IMR-90 (cell line): Measurements from ENCODE around the gene ECSIT.

Experiments used
- BHLHE40 ChIP-seq: fragments of 150-350 bp; IDR thresholded peaks from 2 replicates; pipeline ENCODE4 v1.6.1; 2016; ENCODE audit warnings: mild to moderate bottlenecking, low read depth, low read length
- CEBPB ChIP-seq: IDR thresholded peaks from 2 replicates; pipeline ENCODE4 v1.6.1; 2012; ENCODE audit warnings: low read depth, low read length, improper control_type of control experiment
- CHD1 ChIP-seq: IDR thresholded peaks from 2 replicates; pipeline ENCODE4 v1.6.1; 2012; ENCODE audit warnings: low read depth, low read length, improper control_type of control experiment
- MAZ ChIP-seq: IDR thresholded peaks from 2 replicates; pipeline ENCODE4 v1.6.1; 2012; ENCODE audit warnings: low read depth, mild to moderate bottlenecking, low read length, improper control_type of control experiment, moderate library complexity, borderline replicate concordance
- MXI1 ChIP-seq: IDR thresholded peaks from 2 replicates; pipeline ENCODE4 v1.6.1; 2012; ENCODE audit warnings: low read depth, mild to moderate bottlenecking, low read length, moderate library complexity, borderline replicate concordance
- NFE2L2 ChIP-seq: fragments of 150-350 bp; IDR thresholded peaks from 2 replicates; pipeline ENCODE4 v1.6.1; 2016; ENCODE audit warnings: low read depth, mild to moderate bottlenecking, low read length
- POLR2A ChIP-seq: IDR thresholded peaks from 2 replicates; pipeline ENCODE4 v1.6.1; 2012; ENCODE audit warnings: mild to moderate bottlenecking, low read depth, low read length
- RAD21 ChIP-seq: IDR thresholded peaks from 2 replicates; pipeline ENCODE4 v1.6.1; 2012; ENCODE audit warnings: low read length, improper control_type of control experiment
- RCOR1 ChIP-seq: IDR thresholded peaks from 2 replicates; pipeline ENCODE4 v1.6.1; 2012; ENCODE audit warnings: mild to moderate bottlenecking, low read length, improper control_type of control experiment; ENCODE audit not compliant: insufficient replicate concordance
- RFX5 ChIP-seq: IDR thresholded peaks from 2 replicates; pipeline ENCODE4 v1.8.0; 2012; ENCODE audit warnings: low read depth, mild to moderate bottlenecking, low read length, moderate library complexity
- SMC3 ChIP-seq: fragments of 150-350 bp; IDR thresholded peaks from 2 replicates; pipeline ENCODE4 v1.6.1; 2016; ENCODE audit warnings: low read depth, mild to moderate bottlenecking, antibody characterized with exemption, low read length, moderate library complexity
- TF ChIP-seq, protein P1 (sequence below): conservative IDR thresholded peaks from 2 replicates; pipeline ENCODE4 v1.5.1; 2012; ENCODE audit warnings: mild to moderate bottlenecking, low read depth, low read length, improper control_type of control experiment
- TF ChIP-seq, protein P2 (sequence below): fragments of 150-350 bp; IDR thresholded peaks from 2 replicates; pipeline ENCODE4 v1.6.1; 2017; ENCODE audit warnings: mild to moderate bottlenecking, antibody characterized with exemption, low read length, low read depth

DNA sequence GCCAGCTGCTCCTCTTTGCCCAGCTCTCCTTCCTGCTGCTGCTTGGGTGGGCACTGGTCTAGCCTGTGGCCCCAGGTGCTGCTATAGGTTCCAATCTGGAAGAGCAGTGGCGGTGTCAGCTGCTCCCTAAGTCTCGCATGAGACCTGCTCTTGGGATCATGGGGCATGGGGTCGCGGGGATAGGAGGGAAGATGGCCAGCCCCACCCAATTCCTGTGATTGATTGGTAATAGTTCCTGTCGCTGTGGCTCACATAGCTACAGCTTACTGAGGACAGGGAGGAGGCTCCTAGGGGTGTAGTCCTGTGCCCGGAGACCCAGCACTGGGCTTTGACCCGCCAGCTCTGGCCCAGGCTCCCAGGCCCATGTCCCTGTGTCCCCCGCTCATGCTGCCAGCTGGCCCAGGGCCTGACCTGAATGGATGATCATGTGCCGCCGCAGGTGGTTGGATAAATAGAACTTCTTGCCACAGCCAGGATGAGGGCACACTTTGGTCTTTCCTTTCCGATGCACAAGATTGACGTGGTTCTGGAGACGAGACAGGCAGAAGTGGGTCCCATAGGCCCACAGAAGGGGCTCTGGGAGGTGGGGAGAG lies 43.6 kb downstream of the ECSIT start:
- TF ChIP-seq, protein P1, sequence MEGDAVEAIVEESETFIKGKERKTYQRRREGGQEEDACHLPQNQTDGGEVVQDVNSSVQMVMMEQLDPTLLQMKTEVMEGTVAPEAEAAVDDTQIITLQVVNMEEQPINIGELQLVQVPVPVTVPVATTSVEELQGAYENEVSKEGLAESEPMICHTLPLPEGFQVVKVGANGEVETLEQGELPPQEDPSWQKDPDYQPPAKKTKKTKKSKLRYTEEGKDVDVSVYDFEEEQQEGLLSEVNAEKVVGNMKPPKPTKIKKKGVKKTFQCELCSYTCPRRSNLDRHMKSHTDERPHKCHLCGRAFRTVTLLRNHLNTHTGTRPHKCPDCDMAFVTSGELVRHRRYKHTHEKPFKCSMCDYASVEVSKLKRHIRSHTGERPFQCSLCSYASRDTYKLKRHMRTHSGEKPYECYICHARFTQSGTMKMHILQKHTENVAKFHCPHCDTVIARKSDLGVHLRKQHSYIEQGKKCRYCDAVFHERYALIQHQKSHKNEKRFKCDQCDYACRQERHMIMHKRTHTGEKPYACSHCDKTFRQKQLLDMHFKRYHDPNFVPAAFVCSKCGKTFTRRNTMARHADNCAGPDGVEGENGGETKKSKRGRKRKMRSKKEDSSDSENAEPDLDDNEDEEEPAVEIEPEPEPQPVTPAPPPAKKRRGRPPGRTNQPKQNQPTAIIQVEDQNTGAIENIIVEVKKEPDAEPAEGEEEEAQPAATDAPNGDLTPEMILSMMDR: no peak
- no peak for TF ChIP-seq POLR2A
- TF ChIP-seq, protein P2, sequence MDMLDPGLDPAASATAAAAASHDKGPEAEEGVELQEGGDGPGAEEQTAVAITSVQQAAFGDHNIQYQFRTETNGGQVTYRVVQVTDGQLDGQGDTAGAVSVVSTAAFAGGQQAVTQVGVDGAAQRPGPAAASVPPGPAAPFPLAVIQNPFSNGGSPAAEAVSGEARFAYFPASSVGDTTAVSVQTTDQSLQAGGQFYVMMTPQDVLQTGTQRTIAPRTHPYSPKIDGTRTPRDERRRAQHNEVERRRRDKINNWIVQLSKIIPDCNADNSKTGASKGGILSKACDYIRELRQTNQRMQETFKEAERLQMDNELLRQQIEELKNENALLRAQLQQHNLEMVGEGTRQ: no peak
- no peak for TF ChIP-seq SMC3
- no peak for TF ChIP-seq CEBPB
- TF ChIP-seq CHD1: no peak
- TF ChIP-seq NFE2L2: no peak
- no peak for TF ChIP-seq RCOR1
- TF ChIP-seq RFX5: no peak
- TF ChIP-seq BHLHE40: no peak
- no peak for TF ChIP-seq MXI1
- TF ChIP-seq RAD21: no peak
- no peak for TF ChIP-seq MAZ
